ENCODE measurements around the gene ABCC4.

DNA sequence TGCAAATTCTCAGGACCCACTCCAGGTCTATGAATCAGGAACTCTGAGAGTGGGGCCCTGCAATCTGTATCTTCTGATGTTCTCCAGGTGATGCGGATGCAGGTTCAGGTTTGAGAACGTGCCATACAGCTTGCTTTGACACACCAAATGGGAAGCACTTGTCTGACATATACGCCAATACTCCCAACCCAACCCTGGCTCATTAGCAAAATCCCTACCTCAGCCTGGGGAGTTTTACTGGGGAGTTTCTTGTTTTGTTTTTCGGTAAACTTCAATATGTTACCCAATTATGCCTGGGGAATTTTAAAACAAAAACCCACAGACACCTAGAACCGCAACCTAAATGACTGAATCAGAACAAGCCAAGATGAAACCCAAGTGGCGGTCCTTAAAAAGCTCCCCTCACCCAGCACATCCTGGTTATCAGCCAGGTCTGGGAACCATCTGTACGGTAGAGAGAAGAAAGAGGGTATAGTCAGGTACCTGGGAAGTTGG lies 41.2 kb downstream of the ABCC4 start:
- TF ChIP-seq POLR2AphosphoS5 (IDR thresholded peaks at IDR 0.05) = no peak
- TF ChIP-seq, protein P1, sequence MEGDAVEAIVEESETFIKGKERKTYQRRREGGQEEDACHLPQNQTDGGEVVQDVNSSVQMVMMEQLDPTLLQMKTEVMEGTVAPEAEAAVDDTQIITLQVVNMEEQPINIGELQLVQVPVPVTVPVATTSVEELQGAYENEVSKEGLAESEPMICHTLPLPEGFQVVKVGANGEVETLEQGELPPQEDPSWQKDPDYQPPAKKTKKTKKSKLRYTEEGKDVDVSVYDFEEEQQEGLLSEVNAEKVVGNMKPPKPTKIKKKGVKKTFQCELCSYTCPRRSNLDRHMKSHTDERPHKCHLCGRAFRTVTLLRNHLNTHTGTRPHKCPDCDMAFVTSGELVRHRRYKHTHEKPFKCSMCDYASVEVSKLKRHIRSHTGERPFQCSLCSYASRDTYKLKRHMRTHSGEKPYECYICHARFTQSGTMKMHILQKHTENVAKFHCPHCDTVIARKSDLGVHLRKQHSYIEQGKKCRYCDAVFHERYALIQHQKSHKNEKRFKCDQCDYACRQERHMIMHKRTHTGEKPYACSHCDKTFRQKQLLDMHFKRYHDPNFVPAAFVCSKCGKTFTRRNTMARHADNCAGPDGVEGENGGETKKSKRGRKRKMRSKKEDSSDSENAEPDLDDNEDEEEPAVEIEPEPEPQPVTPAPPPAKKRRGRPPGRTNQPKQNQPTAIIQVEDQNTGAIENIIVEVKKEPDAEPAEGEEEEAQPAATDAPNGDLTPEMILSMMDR (IDR thresholded peaks at IDR 0.05) = no peak
- no peak for TF ChIP-seq POLR2A (IDR thresholded peaks at IDR 0.05)
- TF ChIP-seq EP300 (IDR thresholded peaks at IDR 0.05) = no peak
